Raji (cell line): ENCODE data around the gene ZNF112.

Source experiments
- POLR2A ChIP-seq: IDR thresholded peaks from 2 replicates; pipeline ENCODE4 v1.6.1; 2011; ENCODE audit warnings: low read depth, low read length, control low read depth; ENCODE audit not compliant: insufficient read depth

The ZNF112 gene

DNA sequence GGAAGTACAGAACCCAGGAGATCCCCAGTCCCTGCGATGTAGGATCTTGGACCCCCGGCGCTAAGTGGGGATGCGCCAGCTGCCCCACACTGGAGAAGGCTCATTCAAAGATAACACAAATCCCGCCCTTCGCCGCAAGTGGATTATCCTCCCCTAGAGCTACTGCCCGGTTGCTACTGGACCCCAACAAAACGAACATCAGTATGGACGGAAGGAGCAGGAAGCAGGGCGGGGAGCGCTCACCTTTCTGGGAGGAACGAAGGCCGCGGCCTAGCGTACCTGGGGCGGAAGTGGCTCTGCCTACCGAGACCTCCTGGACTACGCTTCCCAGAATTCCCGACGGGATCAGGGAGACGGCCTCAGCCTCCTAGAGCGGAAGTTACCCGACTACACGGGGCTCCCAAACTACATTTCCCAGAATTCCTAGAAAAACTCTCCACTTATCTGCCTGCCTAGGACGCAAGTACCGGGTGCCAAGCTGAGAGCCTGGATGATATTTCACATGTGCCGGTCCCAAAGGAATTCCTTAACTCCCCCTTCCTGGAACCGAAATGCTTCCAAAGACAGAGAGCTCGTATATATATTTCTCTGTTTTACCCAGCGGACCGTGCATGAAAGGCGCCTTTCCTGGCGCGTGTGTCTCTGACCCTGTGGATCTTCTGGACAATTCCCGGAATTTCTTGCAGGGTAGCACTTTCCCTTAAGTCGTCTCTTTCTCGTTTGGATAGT lies at the start of gene ZNF112:
Gene ZNF112, minus strand, starts transcription at position 298 of the 729 bp plus-strand sequence. CDS start 16,141 bp downstream, outside the sequence.
- TF ChIP-seq POLR2A: no peak

DNA sequence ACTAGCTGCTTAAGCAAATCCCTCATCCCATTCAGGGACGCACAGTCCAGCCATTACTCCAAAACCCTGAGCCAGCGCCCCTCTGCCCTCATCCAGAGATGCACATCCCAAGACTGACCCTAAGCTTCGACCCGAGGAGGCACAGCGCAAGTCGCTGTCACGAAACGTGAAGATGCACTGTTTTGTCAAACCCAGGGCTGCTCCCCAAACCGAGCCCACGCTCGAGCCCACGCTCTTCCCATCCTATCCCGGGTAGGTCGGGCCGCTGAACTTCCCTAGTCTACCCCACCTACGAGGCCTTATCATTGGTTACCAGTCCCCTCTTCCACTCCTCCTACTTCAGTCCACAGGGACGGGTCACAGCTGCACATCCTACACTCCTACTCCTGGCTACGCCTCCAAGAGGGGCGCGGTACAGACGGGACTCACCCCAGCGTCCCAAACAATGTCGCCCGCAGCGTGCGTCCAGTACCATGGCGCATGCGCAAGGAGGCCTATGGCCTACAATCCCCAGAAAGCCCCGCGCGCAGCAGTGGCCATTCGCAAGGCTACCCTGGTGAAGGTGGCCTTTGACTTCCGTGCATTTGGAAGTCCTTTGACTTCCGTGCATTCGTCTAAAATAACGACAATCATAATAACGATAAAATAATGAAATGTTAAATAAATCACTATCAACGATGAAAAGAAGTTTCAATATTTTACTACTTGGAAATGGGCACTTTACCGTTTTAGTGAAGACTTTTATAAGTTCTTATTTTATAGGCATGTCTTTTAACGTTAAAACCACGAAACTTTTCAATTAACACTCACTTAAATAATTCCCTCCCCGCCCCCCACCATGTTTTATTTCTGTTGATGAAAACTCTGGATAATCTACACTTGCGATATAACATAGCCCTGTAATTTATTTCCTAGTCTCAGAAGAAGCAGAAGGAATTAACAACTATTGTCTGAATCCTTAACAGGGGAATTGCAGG lies 44.9 kb upstream of the ZNF112 start, which contains the start of gene ZNF285:
Gene ZNF285, minus strand, starts transcription at position 470 of the 977 bp plus-strand sequence. CDS start 4,395 bp downstream, outside the sequence.
- TF ChIP-seq POLR2A: no peak

DNA sequence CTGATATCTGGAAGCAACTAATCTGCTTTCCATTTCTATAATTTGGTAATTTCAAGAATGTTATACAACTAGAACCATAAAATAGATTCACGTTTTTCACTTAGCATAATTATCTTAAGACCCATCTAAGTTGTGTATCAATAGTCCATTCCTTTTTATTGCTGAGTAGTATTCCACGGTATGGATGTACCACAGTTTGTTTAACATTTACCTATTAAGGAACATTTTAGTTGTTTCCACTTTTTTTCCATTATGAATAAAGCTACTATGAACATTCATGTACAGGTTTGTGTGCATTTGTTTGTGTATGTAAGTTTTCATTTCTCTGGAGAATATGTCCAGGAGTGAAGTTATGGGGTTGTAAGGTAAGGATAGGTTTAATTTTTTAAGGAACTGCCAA lies 18.3 kb upstream of the ZNF112 start:
- TF ChIP-seq POLR2A: no peak

DNA sequence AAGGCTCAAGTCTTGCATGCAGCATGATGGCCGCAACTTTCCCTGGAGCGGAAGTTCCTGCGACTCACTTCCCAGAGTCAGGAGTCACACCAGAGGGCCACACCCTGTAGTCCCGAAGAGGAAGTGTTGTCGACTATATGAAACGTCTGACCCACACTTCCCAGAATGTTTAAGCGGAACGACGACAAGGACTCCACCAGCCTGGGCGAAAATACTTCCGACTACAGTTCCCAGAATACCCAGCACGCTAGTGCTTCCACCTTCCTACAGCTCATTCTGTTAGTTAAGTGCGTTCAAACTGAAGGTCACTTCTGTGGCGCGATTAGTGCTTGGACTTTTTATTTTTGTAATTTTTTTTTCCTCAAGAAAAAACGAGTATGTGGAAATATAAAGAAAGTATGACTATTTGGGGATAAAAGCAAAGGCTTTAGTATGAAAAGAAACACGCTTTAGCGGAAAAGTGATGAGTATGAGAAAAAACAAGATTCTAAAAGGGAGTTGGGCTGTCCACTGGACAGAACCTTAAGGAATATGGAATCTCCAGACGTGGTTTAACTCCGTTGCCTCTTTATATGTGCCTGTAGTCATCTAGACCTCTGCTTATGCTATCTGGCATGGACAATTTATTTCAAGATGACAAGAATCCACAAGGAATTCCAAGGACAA lies 15.5 kb upstream of the ZNF112 start:
- no peak for TF ChIP-seq POLR2A

DNA sequence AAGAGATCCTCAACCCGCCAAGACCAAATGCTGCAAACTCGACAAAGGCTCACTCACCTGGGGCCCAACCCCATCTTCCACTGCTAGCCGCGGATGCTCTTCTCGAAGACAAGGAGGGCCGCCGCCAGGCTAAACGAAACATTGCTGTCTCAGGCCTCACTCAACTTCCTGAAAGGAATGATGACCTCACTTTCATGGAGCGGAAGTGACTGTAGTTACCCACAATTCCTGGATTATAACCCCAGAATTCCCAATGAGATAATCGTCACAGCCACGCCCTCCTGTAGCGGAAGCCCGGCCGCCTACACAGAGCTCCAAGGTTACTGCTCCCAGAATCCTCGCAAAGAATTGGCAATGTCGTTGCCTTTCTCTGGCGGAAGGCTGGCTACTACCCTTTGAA lies 10.5 kb upstream of the ZNF112 start:
- no peak for TF ChIP-seq POLR2A

DNA sequence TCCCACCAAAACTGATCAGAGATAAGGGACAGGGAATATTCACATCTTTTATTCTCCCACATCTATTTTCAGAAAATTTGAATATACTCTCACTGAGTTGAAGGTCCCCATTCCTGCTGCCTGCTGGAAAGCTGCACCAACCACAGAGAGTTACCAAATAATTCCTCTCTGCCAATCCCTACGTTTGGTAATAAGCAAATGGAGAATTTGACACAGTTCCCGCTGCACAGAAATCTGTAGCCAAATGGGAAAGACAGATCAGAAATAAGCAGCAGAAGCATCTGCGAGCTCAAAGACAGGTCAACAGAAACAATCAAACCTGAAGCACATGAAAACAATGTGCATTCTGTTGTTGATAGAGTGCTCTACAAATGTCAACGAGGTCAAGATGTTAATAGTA lies 9.9 kb downstream of the ZNF112 start:
- no peak for TF ChIP-seq POLR2A

DNA sequence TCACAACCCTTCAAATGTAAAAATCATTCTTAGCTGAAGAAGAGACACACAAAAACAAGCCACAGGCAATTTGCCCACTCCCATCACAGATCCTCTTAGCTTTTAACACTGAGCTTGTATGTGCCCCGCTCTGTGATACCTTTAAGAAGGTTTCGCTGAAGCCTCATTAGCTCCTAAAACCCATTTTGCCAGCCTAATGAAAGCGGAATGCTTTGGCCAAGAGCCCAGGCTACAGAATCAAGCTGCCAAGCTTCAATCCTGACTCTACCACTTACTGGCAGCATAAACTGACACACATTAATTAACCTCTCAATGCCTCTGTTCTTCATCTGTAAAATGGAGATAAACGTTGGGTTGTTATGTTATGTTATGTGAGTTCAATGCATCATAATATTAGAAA lies 10.5 kb downstream of the ZNF112 start:
- no peak for TF ChIP-seq POLR2A

DNA sequence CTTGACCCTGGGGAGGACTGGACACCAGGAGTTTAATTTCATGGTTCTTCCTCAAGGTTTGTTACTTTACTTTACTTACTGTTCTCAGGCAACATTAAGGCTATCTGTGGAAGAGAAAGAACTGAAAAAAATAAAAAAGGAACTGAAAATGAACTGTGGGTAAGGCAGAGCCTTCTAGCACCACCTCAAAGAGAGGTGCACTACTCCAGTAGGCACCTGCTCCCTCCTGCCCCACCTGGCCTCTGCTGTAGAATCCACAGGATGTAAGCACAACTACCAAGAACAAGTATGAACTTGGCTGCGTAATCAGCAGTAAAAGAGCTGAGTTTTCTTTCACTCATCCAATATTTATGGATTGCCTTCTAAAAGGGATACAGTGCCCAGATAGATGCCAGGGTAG lies 12.2 kb downstream of the ZNF112 start:
- no peak for TF ChIP-seq POLR2A

DNA sequence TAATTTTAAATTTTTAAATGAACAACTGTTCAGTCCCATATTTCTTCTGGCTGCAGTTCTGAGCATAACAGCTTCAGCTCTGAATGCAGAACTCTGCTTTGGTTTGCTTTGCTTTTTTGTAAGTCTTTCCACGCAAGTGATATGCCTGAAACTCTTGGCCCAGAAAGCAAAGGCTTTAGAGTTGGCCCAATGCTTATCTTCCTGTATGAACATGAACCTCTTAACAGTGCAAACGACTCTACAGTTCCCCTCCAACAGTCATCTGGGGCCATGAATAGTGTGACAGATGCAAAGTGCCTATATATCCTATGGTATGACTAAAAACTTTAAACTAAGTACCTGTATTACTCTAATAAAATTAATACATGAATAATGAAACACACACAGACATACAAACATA lies 14.7 kb downstream of the ZNF112 start:
- no peak for TF ChIP-seq POLR2A

DNA sequence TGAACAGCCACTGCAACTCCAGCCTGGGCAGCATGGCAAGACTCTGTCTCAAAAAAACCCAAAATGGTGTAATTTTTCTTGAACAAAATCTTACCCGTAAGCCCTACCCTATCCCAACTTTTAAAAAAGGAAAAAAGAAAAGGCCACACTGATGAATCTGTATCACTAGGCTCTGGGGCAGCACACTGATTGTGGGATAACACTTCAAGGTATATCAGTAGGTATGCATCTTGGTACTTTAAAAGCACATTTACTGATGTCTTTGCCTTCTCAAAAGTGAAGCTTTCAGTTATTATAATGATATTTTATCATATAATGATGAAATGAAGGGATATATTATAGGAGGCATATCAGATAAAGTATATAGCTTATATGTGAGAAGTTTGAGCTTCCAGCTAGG lies 24.3 kb downstream of the ZNF112 start:
- no peak for TF ChIP-seq POLR2A

DNA sequence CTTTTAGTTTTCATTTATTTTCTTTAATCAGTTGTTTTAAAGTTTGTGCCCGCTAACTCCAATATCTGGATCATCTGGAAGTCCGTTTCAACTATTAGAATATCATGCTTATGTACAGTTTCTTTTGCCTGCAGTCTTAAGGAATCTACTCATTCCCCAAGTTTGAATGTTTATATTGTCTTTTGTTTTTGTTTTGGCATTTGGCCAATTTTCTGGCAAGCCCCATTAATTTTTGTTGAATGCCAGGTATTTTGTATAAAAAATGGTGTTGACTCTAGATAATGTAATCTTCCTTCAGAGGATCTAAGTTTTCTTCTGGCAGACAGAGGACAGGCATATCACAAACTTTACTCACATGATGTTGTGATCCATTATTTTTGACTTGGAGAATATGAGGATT lies 40.6 kb downstream of the ZNF112 start:
- no peak for TF ChIP-seq POLR2A

DNA sequence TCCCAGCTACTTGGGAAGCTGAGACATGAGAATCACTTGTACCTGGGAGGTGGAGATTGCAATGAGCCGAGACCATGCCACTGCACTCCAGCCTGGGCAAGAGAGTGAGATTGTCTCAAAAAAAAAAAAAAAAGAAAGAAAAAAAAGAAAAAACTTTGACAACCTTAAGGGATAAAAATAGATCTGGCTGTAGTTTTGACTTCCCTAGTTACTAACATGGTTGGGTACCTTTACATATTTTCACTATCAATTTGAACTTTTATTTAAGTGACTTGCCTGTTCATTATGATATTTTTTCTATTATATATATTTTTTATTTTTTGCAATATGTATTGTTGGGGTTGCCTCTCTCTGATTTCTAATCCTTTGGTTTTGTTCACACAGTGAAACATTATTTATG lies 43.2 kb downstream of the ZNF112 start:
- no peak for TF ChIP-seq POLR2A

DNA sequence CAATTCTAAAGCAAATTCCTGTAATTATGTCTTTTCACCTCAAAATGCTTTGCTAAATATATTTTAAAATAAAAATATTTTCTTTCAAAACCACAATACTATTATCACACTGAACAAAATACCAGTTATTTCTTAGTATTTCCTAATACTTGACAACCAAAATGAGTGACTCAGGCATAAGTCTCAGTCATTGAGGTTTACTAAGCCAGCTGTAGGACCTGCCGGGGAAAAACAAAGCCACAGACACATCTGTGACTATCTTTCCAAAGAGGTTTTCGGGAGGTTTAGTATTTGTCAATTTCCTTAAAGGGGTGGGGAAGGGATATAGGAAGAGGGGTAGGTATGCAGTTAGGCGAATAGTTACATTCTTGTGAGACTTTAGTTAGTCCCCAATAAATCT lies 48.5 kb downstream of the ZNF112 start:
- no peak for TF ChIP-seq POLR2A

DNA sequence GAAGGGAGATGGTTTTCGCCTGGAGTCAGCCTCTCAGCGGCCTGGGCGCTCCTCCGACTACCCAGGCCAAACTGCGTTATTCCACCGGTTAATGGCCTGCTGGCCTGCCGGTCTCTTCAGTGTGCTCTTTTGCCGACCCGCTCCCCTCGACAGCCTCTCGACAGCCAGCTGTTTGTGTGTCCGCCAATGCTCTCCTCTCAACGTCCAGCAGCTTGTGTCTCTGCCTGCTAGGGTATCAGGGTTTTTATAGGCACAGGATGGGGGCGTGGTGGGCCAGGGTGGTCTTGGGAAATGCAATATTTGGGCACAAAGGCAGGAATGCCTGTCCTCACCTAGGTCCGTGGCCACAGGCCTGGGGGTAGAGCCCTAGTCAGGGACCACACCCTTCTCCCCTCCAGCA lies 50.2 kb downstream of the ZNF112 start:
- TF ChIP-seq POLR2A: no peak

DNA sequence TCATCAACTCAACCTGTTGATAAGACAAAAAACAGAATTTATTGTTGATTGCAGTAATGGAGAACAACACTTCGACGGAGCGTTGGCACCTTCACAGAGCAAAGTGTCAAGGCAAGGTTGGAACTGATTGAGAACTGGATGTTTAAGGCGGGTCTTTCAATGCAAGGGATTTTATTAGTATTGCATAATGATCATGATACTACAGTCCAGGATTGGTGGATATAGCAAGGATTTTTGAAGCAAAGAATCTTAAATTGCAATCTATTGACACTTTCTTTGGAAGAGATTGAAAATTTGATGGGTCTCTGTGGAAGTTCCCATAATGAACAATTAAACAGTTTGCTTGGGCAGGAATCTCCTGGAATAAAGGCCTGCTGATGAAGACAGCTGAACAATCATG lies 51.0 kb downstream of the ZNF112 start:
- no peak for TF ChIP-seq POLR2A
